NB4 (cell line): ENCODE measurements around the gene UBASH3A.

Experiments
- CTCF ChIP-seq: IDR thresholded peaks from one replicate; pipeline ENCODE4 v1.5.1; 2012; ENCODE audit warnings: low read depth, low read length
- POLR2A ChIP-seq: IDR thresholded peaks from 2 replicates; pipeline ENCODE4 v1.6.1; 2011; ENCODE audit warnings: mild to moderate bottlenecking; ENCODE audit not compliant: insufficient read length; ENCODE audit errors: extremely low read depth

DNA sequence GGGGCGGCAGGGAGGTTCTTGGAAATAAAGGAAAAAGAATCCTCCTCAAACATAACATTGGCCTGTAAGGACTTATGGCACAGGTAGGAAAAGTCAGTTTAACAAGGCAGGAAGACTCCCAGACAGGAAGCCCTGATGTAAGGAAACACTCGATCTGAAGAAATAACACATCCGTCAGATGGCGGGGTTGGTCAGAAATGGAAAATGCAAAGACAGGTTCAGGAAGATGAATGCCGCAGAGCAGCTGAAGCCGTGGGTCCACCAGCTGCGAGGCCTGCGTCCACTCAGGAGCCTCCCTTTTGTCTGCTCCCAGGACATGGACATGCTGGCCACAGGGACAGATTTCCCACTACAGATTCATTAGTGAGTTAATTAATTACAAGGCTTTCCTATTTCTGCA lies 88.5 kb downstream of the UBASH3A start:
- TF ChIP-seq CTCF (no peak), POLR2A (no peak)
